GM12865 (cell line): ENCODE results near the gene FGFR3.

Source experiments
- DNase-seq: peaks from one replicate; pipeline ENCODE4 v3.0.0; 2010; ENCODE audit warnings: low read depth
- H3K4me3 ChIP-seq: 2 replicates; pipeline ENCODE4 v1.5.1; 2011; ENCODE audit warnings: mild to moderate bottlenecking, low read depth, low read length, control low read depth
- TF ChIP-seq, protein P1 (sequence below): IDR thresholded peaks from 2 replicates; pipeline ENCODE4 v1.5.1; 2011; ENCODE audit warnings: low read length, control low read depth, low read depth, inconsistent platforms; ENCODE audit not compliant: insufficient read depth; ENCODE audit errors: missing control alignments

Gene FGFR3

DNA sequence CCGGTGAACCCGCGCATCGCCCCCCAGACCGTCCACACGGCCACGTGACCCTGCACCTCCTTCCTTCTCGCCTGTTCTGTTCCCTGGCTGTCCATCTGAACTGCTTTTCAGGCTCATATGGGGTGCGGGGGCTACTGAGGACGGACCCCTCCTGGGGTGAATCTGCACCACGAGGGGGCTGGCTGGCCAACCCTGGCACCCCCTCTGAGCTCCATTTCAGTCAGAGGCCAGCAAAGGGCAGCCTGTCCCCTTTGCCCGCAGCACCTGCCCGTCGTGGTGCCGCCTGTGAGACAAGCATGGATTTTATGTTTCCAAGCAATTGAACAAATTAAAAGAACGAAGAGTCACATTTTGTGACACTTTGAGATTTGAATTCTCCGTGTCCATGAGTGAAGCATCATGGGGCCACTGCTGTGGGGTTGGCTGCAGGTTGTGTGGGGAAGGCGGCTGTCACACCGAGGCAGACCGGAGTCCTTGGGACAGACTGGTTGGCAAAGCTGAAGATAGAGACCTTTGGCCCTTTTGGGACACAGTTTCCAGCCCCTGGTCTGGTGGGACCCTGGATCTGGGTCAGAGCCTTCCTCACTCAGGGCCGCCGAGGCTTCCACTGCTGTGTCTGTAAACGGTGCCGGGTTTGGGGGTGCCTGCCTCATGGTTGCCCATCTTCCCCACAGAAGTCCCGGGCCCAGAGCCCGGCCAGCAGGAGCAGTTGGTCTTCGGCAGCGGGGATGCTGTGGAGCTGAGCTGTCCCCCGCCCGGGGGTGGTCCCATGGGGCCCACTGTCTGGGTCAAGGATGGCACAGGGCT, 5.7 kb downstream of the FGFR3 start:
- H3K4me3 ChIP-seq: no peak overlapping the region
- no peak for DNase-seq
- TF ChIP-seq, protein P1, sequence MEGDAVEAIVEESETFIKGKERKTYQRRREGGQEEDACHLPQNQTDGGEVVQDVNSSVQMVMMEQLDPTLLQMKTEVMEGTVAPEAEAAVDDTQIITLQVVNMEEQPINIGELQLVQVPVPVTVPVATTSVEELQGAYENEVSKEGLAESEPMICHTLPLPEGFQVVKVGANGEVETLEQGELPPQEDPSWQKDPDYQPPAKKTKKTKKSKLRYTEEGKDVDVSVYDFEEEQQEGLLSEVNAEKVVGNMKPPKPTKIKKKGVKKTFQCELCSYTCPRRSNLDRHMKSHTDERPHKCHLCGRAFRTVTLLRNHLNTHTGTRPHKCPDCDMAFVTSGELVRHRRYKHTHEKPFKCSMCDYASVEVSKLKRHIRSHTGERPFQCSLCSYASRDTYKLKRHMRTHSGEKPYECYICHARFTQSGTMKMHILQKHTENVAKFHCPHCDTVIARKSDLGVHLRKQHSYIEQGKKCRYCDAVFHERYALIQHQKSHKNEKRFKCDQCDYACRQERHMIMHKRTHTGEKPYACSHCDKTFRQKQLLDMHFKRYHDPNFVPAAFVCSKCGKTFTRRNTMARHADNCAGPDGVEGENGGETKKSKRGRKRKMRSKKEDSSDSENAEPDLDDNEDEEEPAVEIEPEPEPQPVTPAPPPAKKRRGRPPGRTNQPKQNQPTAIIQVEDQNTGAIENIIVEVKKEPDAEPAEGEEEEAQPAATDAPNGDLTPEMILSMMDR: no peak

DNA sequence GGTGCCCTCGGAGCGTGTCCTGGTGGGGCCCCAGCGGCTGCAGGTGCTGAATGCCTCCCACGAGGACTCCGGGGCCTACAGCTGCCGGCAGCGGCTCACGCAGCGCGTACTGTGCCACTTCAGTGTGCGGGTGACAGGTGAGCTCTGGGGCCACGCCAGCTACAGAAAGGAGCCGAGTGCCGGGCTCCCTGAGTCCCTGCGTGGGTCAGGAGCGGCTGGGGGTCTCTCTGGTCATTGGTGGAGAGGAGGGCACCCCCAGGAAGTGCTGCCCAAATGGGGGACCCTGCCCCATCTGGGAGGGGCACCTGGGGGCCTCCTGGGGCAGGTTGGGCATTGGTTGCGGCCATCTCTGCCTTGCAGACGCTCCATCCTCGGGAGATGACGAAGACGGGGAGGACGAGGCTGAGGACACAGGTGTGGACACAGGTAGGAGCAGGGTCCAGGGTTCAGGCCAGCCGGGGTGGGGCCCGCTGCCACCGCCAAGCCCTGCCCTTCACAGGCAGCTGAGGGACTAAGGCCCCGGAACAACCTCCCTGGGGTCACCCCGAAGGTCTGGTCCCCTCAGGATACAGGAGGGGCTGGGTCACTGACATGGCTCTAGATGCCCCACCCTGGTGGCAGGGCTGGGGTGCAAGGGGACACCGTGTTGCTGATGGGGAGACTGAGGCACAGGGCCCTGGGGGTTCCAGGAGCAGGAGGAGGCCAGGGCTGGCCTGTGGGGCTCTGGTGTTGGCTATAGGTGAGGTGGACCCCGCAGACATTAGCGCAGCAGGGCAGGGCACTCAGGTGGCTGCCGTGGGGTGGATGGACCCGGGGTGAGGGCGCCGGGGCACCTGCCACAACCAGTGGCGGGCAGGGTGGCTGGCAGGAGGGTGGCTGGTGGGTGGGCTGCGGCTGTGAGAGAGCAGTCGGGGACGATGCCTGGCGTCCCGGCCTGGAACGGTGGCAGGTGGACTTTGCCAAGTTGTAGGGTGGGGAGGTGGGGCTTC, 6.6 kb downstream of the FGFR3 start:
- H3K4me3 ChIP-seq: no peak overlapping the region
- DNase-seq: no peak
- TF ChIP-seq, protein P1: no peak

DNA sequence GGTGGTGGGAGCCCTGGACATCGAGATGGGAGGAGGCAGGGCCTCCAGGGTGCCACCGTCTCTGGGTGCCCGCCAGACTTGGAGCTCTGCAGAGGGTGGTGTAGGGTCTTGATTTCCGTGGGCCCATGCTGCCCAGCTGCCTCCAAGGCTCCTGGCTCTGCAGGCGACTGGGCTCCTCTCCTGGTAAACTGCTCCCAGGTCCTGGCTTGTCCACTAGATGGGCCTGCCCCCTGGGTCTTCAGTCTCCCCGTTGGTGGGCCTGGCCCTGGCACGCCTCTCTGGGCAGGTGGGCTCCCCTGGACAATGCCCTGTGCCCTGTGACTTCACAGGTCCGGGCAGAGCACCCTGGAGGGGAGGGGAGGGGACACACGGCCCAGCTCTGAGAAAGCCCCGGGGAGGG, 7.7 kb downstream of the FGFR3 start:
- TF ChIP-seq, protein P1: no peak
- no peak overlapping the region for H3K4me3 ChIP-seq
- no peak for DNase-seq

DNA sequence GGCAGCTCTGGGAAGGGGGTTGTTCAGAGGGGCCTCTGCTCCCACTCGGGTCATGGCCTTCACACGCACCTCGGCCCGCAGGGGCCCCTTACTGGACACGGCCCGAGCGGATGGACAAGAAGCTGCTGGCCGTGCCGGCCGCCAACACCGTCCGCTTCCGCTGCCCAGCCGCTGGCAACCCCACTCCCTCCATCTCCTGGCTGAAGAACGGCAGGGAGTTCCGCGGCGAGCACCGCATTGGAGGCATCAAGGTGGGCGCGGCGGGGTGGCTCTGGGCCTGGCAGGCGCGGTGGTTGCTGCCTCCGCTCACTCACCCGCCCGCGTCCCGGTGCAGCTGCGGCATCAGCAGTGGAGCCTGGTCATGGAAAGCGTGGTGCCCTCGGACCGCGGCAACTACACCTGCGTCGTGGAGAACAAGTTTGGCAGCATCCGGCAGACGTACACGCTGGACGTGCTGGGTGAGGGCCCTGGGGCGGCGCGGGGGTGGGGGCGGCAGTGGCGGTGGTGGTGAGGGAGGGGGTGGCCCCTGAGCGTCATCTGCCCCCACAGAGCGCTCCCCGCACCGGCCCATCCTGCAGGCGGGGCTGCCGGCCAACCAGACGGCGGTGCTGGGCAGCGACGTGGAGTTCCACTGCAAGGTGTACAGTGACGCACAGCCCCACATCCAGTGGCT, 8.3 kb downstream of the FGFR3 start:
- TF ChIP-seq, protein P1: no peak
- DNase-seq: no peak
- H3K4me3 ChIP-seq: no peak overlapping the region

DNA sequence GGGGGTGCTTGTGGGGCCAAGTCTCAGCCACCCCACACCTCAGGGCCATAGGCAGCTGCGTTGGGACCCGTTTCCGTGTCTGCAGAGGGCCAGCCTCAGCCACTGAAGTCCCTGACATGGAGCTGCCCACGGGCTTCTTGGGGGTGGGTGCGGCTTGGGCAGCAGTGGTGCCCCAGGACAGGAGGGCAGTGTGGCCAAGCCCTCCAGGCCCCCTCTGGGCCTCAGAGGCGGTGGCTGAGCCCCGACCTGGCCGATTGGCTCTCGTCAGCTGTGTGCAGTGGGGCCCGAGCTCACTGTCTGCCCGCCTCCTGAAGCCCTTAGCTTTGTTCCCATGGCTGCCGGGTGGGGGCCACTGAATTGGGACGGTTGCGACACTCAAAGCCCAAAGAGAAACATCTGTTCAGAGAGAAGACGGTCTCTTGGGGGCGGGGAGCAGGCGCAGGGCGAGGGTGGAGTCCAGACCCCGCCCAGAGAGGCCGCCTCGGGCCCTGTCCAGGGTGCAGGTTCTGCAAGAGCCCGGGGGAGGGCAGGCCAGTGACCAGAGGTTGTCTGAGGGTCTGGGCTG, 9.1 kb downstream of the FGFR3 start:
- no peak for DNase-seq
- TF ChIP-seq, protein P1: no peak
- H3K4me3 ChIP-seq: no peak overlapping the region

DNA sequence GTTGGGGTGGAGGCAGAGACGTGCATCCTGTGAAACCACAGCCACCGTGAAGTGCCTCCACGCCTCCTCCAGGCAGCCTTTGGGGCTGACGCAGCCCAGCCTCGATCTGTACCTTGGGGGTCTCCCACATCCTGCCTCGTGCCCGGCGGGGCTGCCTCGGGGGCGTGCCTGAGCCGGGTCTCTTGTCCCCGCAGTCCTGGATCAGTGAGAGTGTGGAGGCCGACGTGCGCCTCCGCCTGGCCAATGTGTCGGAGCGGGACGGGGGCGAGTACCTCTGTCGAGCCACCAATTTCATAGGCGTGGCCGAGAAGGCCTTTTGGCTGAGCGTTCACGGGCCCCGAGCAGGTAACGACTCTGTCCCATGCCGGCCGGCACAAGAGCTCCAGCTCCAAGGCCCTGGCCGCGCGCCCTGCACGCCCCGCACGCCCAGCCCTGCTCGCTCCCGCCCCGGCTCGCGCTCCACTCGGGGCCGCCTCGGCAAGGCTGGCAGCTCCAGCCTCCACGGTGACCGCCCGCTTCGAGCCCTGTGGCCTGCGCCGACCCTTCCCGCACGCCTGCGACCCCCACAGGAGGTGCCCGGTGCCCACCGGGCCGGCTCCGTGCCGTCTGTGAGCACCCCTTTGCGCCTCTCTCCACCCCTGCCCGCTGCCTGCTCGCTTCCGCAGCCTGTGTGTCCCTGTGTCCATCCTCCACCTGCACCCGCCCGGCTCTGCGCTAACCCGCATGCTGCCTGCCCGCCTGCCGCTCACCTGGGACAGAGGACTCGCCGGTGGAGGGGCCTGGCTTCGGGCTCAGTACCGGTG, 9.8 kb downstream of the FGFR3 start:
- H3K4me3 ChIP-seq: no peak overlapping the region
- TF ChIP-seq, protein P1: no peak
- DNase-seq: no peak
